Measurements from ENCODE around the gene POLR2L.

DNA sequence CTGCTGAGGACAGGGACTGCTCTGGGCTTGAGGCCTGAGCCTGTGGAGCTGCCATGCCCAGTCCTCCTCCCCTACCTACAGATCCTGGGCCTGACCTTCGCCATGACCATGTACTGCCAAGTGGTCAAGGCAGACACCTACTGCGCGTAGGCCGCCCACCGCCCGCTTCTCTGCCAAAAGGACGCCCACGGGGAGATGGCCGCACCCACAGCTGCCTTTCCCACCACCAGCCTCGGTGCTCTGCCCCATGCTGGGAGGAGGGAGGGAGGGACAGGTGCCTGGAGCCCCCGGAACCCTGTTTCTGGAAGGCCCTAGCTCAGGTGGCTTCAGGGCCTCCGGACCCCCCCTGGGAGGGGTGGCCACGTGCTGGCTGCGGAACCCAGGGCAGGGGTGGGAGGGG lies 24.2 kb upstream of the POLR2L start:
- TF ChIP-seq, protein P1, sequence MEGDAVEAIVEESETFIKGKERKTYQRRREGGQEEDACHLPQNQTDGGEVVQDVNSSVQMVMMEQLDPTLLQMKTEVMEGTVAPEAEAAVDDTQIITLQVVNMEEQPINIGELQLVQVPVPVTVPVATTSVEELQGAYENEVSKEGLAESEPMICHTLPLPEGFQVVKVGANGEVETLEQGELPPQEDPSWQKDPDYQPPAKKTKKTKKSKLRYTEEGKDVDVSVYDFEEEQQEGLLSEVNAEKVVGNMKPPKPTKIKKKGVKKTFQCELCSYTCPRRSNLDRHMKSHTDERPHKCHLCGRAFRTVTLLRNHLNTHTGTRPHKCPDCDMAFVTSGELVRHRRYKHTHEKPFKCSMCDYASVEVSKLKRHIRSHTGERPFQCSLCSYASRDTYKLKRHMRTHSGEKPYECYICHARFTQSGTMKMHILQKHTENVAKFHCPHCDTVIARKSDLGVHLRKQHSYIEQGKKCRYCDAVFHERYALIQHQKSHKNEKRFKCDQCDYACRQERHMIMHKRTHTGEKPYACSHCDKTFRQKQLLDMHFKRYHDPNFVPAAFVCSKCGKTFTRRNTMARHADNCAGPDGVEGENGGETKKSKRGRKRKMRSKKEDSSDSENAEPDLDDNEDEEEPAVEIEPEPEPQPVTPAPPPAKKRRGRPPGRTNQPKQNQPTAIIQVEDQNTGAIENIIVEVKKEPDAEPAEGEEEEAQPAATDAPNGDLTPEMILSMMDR (IDR thresholded peaks at IDR 0.05) = no peak
- TF ChIP-seq POLR2A (IDR thresholded peaks at IDR 0.05) = no peak

Data from body of pancreas (tissue), 4 donors.